22Rv1 (cell line): ENCODE data around the gene TCHP.

ENCODE experiments used
- CTCF ChIP-seq: fragments of 450-650 bp; IDR thresholded peaks from 2 replicates; pipeline ENCODE4 v1.5.1; 2017; ENCODE audit warnings: mild to moderate bottlenecking
- ZFX ChIP-seq: fragments of 450-650 bp; IDR thresholded peaks from 2 replicates; pipeline ENCODE4 v1.6.1; 2017; ENCODE audit warnings: antibody characterized with exemption, borderline replicate concordance

- TF ChIP-seq CTCF (no peak), ZFX (no peak)
Measured at GRCh38 chr12:109857715-109858114, 42.4 kb upstream of the TCHP start.
